Measurements from ENCODE around the gene MALL.
"Not testable (repeated sequence)": the region's sequence is repeated elsewhere in the genome, so short reads cannot be mapped to it uniquely, and the experiment has no call there.

Gene MALL

GRCh38 chr2:110097506-110098220 is 18.0 kb downstream of the MALL start:
- no peak for DNase-seq

GRCh38 chr2:110095994-110096633 is 19.5 kb downstream of the MALL start:
- DNase-seq = no peak

- not testable (repeated sequence) for DNase-seq
Observed at GRCh38 chr2:110094884-110095534, 20.6 kb downstream of the MALL start.

- DNase-seq = not testable (repeated sequence)
Observed at GRCh38 chr2:110093924-110094323, 21.7 kb downstream of the MALL start.

- not testable (repeated sequence) for DNase-seq
Observed at GRCh38 chr2:110090164-110090563, 25.5 kb downstream of the MALL start.

GRCh38 chr2:110083757-110084156 is 31.9 kb downstream of the MALL start:
- DNase-seq = not testable (repeated sequence)

GRCh38 chr2:110083162-110083561 is 32.5 kb downstream of the MALL start:
- not testable (repeated sequence) for DNase-seq

DNA sequence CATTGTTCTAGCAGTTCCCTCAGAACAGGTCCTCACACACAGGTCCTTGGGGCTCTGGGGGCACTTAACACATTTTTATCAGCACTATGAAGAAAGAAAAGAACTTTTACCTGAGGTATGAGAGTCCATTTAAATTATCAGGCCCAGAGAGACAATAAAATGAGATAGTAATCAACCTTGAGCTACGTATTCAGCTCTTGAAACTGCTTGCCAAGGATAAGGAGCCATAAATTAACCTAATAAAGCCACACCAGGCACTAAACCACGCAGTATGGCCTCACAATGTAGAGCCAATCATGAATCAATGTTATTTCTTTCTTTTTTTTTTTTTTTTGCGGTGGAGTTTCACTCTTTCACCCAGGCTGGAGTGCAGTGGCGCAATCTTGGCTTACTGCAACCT is 37.5 kb downstream of the MALL start:
- DNase-seq = not testable (repeated sequence)

DNA sequence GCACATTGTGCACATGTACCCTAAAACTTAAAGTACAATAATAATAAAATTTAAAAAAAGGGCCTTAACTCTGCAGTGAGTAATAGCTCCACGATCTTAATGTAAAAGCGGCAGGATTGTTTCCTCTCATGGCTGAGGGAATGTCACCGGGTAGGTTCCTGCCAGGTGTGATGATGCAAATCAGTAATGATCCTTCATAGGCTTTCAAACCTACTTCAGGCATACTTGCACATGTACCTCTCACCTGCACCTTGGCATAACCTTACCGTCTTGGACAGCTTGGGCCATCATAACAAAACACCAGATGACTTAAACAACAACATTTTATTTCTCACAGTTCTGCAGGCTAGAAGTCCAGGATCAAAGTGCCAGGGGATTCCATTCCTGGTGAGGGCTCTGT is 39.7 kb downstream of the MALL start:
- DNase-seq = not testable (repeated sequence)

- DNase-seq = not testable (repeated sequence)
Observed at GRCh38 chr2:110069869-110070268, 45.8 kb downstream of the MALL start.

GRCh38 chr2:110068153-110068552 is 47.5 kb downstream of the MALL start:
- peak; percentile 1 for DNase-seq

DNA sequence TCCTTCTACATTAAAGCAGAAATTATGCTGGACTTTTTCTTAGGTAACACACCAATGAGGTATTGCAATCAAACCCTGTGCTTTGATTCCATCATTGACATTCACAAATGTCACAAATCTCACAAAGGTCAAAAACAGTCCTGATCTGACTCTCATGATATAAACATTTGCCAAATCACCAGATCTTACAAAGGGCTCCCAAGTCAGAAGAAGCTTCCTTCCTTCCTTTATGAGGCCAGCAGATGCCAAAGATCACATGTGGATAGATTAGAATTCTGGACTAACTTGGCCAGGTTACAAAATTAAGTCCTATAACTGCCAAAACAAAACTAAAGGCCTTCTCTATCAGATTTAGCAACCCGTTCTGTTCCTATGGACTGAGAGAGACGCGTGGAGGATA is 53.3 kb downstream of the MALL start:
- DNase-seq = not testable (repeated sequence)

- not testable (repeated sequence) for DNase-seq
Observed at GRCh38 chr2:110060550-110060949, 55.1 kb downstream of the MALL start.

- not testable (repeated sequence) for DNase-seq
Observed at GRCh38 chr2:110059694-110060358, 55.8 kb downstream of the MALL start.

DNA sequence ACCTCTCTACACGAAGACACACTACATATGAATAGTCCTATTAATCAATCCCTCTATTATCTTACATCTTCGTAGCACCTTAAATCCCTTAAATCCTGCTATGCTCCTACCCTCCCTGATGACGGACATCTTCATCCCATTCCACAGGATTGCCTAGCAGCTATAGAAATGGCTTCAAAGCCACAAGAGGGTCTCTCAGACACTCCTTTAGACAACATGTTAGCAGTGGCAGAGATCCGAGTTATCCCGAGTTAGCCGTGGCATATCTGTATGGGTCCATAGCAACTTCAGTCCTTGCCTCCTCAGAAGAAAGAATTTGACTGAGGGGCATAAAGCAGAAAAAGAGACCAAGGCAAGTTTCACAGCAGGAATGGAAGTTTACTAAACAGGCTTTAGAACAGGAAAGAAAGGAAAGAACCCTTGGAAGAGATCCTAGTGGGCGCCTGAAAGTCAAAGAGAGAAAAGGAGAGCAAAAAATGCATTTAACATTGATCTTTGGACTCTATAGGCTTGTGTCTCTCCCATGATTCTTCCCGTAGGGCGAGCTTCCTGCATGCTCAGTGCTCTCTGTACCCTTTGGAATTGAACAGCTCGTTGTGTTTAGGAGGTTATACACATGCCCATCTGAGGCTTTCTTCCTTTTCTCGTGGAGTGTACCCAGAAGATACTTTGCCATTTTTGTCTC is 56.5 kb downstream of the MALL start:
- DNase-seq = not testable (repeated sequence)

- not testable (repeated sequence) for DNase-seq
Observed at GRCh38 chr2:110058034-110058433, 57.6 kb downstream of the MALL start.

- DNase-seq = not testable (repeated sequence)
Observed at GRCh38 chr2:110055819-110056408, 59.7 kb downstream of the MALL start.

DNA sequence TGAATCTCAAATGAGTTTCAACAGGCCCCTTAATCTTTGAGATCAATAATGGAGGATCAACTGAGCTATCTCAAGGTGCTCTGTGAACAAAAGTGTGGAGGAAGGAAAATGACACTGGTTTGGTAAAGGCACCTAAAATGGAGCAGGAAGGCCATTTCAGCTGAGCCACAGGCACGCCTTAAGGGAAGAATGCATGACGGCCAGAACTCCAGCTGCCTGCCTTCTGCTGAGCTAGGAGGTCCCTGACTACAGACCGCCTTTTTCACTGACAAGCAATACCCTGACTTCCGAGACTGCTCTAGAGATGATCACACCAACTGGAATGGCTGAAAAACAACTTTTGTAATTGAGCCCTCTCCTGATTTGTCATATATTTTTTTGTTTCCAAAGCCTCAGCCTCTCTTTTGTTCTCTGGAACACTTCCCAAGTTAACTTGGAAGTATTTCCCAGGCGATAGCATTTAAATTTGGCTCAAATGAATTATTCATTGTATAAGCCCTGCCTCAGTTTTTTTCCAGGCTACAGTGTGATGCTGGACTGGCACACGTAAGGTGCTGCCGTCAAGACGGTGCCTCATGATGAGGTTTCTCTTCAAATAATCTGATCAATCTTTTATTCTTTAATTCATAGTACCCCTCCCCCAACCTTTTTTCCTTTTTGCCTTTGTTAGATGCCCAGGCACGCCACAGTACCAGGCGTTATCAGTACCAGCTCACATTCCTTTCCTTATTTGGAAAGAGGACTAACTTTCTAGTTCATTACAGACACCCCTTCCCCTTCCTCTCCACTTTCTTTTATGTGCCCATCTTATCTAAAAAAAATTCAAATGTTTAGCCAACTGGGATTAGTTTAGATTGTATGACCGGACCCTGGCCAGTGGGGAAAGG is 60.9 kb downstream of the MALL start:
- DNase-seq = peak; percentile 42

DNA sequence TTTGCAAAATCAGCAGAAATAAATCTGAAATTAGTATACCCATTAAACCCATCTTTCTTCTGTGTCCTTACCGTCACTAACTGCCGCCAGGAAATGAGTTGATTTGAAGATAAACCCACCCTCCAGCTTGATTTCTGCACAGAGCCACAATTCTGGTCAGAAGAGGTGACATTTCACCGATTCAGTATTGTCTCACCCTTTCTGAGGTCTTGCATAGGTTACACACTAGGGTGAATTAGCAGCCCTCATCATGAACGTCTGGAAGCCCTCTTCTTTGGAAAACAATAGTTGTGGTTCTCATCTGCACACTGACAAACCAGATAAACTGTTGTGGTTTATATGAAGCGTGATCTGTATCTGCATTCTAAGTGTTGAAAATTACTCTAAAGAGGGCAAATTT is 61.9 kb downstream of the MALL start:
- DNase-seq = not testable (repeated sequence)

- not testable (repeated sequence) for DNase-seq
Observed at GRCh38 chr2:110052166-110052565, 63.5 kb downstream of the MALL start.

GRCh38 chr2:110050222-110050621 is 65.4 kb downstream of the MALL start:
- not testable (repeated sequence) for DNase-seq

All from NCI-H226 (cell line).